Measurements from ENCODE around the gene CCDC88B.

CCDC88B gene

GRCh38 chr11:64400102-64400501 lies 60.1 kb downstream of the CCDC88B start:
- Histone ChIP-seq H3K9ac (ENCODE audit: low read depth, low read length) (no peak overlapping the region), H3K9me3 (ENCODE audit: insufficient read depth, low read depth, low read length) (no peaks in the 10 kb centered on the region; the same call in 1 of the 2 replicates), H3K36me3 (ENCODE audit: insufficient read depth, low read length) (no peaks in the 10 kb centered on the region), H3K4me3 (ENCODE audit: low read length) (no peak overlapping the region), H3K27me3 (ENCODE audit: insufficient read depth, low read length) (no peaks in the 10 kb centered on the region), H3K27ac (ENCODE audit: low read depth, low read length) (no peak overlapping the region), H3K4me1 (ENCODE audit: insufficient read depth, low read length) (peaks cover 15% of the 10 kb centered on the region)
- 86% methylated on average over 6 of the region's 6 CpGs for WGBS

- peaks cover 13% of the 10 kb centered on the region for H3K4me1 ChIP-seq (ENCODE audit: insufficient read depth, low read length)
- no peaks in the 10 kb centered on the region for H3K27me3 ChIP-seq (ENCODE audit: insufficient read depth, low read length)
- 86% methylated on average over 3 of the region's 3 CpGs for WGBS
- H3K27ac ChIP-seq (ENCODE audit: low read depth, low read length), result no peak overlapping the region
- H3K9ac ChIP-seq (ENCODE audit: low read depth, low read length), result no peak overlapping the region
- H3K4me3 ChIP-seq (ENCODE audit: low read length), result no peak overlapping the region
- H3K9me3 ChIP-seq (ENCODE audit: insufficient read depth, low read depth, low read length), result no peaks in the 10 kb centered on the region; the same call in 1 of the 2 replicates
- no peaks in the 10 kb centered on the region for H3K36me3 ChIP-seq (ENCODE audit: insufficient read depth, low read length)
These were observed 60.7 kb downstream of the CCDC88B start for GRCh38 chr11:64400667-64401066.

- WGBS, result 81% methylated on average over 7 of the region's 7 CpGs
- H3K9me3 ChIP-seq (ENCODE audit: insufficient read depth, low read depth, low read length), result no peaks in the 10 kb centered on the region; the same call in 1 of the 2 replicates
These were observed 61.8 kb downstream of the CCDC88B start for GRCh38 chr11:64401775-64402174.

GRCh38 chr11:64403106-64403505 lies 63.1 kb downstream of the CCDC88B start:
- Histone ChIP-seq H3K27me3 (ENCODE audit: insufficient read depth, low read length) (no peaks in the 10 kb centered on the region), H3K4me3 (ENCODE audit: low read length) (no peak overlapping the region), H3K27ac (ENCODE audit: low read depth, low read length) (no peak overlapping the region), H3K9me3 (ENCODE audit: insufficient read depth, low read depth, low read length) (no peaks in the 10 kb centered on the region; the same call in 1 of the 2 replicates), H3K9ac (ENCODE audit: low read depth, low read length) (no peak overlapping the region), H3K4me1 (ENCODE audit: insufficient read depth, low read length) (0 out of 2 replicates have a peak, but pooled peaks cover 2% of the 10 kb centered on the region), H3K36me3 (ENCODE audit: insufficient read depth, low read length) (no peaks in the 10 kb centered on the region)
- WGBS, result 67% methylated on average over 5 of the region's 5 CpGs

More at GRCh38 chr11:64401775-64402174, 61.8 kb downstream of the CCDC88B start:
- Histone ChIP-seq H3K27ac (ENCODE audit: low read depth, low read length) (no peak overlapping the region), H3K4me1 (ENCODE audit: insufficient read depth, low read length) (0 out of 2 replicates have a peak, but pooled peaks cover 2% of the 10 kb centered on the region), H3K27me3 (ENCODE audit: insufficient read depth, low read length) (no peaks in the 10 kb centered on the region), H3K4me3 (ENCODE audit: low read length) (no peak overlapping the region), H3K9ac (ENCODE audit: low read depth, low read length) (no peak overlapping the region), H3K36me3 (ENCODE audit: insufficient read depth, low read length) (no peaks in the 10 kb centered on the region)

- H3K9ac ChIP-seq (ENCODE audit: low read depth, low read length), result no peak overlapping the region
- no peak overlapping the region for H3K27ac ChIP-seq (ENCODE audit: low read depth, low read length)
- peaks cover 2% of the 10 kb centered on the region; the same call in 1 of the 2 replicates for H3K4me1 ChIP-seq (ENCODE audit: insufficient read depth, low read length)
- whole genome bisulfite sequencing, result 63% methylated on average over 10 of the region's 10 CpGs
- no peaks in the 10 kb centered on the region for H3K27me3 ChIP-seq (ENCODE audit: insufficient read depth, low read length)
- no peaks in the 10 kb centered on the region for H3K36me3 ChIP-seq (ENCODE audit: insufficient read depth, low read length)
- no peak overlapping the region for H3K4me3 ChIP-seq (ENCODE audit: low read length)
- no peaks in the 10 kb centered on the region; the same call in 1 of the 2 replicates for H3K9me3 ChIP-seq (ENCODE audit: insufficient read depth, low read depth, low read length)
These were observed 66.4 kb downstream of the CCDC88B start for GRCh38 chr11:64406221-64406946.
